Stimulated activated CD4-positive, alpha-beta T cell treated with anti-CD3 and anti-CD28 coated beads, Interleukin-2, amount 100 ng/mL, for 4 hours (primary cell): Measurements from ENCODE around the gene LIME1.

Experiments used
- DNase-seq: peaks from one replicate; pipeline ENCODE4 v3.0.0-alpha.2; 2020; ENCODE audit warnings: low read depth

LIME1 gene, protein sequence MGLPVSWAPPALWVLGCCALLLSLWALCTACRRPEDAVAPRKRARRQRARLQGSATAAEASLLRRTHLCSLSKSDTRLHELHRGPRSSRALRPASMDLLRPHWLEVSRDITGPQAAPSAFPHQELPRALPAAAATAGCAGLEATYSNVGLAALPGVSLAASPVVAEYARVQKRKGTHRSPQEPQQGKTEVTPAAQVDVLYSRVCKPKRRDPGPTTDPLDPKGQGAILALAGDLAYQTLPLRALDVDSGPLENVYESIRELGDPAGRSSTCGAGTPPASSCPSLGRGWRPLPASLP

DNA sequence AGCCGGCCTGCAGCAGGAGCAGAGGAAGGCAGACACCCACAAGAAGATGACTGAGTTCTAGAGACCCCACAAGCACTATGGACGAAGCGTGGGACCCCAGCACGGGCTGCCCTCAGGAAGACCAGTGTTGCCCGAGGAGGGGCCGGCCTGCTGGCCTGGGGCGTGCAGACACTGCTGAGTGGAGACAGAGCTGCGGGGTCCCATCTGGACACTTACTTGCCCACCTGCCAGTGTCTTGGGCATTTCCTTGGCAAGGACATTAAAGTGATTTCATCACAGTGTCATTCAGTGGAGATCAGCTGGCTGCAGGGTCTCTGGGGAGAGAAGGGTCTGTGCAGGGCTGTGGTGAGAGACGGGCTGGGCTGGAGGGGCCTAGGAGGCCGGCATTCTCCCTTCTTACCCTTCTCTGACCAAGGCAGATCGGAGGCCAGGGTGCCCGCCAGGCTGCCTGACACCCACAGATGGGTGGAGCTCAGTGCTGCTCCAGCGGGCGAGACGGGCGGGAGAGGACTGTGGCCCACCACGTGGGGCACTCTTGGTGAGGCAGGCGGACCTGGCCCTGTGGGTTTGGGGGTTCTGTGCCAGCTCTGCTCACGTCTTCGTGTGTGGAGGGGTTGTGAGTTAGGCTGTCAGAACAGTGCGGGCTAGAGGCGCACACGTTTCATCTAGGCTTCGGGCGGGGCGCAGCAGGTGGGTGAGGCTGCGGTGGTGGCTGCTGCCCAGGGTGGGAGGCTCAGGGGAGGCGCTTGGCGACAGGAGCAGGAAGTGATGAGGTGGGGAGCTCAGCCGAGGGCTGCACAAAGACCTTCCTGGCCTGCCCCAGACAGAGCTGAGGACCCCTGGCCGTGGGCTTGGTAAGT is at the start of gene LIME1:
LIME1 (plus strand) TSS at position 806 of the 860 bp plus-strand sequence. CDS start 886 bp downstream, outside the sequence.
- peak; percentile 64 for DNase-seq

DNA sequence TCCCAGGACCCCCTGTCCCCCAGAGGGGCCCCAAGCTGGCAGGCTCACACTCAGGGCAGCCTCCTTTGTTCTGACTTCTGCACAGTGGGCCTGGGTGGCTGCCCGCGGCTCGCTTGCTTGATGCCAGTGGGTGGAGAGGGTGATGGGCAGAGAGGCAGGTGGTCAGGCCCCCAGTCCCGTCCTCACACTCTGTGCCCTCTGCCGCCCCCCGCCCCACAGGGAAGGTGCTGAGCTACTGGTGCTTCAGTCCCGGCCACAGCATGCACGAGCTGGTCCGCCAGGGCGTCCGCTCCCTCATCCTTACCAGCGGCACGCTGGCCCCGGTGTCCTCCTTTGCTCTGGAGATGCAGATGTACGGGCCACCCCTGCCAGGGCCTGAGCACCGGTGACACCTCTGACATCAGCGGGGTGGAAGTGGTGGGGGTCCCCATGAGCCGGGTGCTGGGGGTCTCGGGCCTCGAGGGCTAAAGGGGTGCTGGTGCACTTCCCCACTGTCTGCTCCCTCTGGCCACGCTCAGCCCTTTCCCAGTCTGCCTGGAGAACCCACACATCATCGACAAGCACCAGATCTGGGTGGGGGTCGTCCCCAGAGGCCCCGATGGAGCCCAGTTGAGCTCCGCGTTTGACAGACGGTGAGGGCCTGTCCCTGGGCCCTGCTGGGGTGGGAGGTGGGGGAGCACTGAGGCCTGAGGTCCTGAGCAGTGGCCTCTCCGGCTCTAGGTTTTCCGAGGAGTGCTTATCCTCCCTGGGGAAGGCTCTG is 48.9 kb upstream of the LIME1 start:
- no peak for DNase-seq

DNA sequence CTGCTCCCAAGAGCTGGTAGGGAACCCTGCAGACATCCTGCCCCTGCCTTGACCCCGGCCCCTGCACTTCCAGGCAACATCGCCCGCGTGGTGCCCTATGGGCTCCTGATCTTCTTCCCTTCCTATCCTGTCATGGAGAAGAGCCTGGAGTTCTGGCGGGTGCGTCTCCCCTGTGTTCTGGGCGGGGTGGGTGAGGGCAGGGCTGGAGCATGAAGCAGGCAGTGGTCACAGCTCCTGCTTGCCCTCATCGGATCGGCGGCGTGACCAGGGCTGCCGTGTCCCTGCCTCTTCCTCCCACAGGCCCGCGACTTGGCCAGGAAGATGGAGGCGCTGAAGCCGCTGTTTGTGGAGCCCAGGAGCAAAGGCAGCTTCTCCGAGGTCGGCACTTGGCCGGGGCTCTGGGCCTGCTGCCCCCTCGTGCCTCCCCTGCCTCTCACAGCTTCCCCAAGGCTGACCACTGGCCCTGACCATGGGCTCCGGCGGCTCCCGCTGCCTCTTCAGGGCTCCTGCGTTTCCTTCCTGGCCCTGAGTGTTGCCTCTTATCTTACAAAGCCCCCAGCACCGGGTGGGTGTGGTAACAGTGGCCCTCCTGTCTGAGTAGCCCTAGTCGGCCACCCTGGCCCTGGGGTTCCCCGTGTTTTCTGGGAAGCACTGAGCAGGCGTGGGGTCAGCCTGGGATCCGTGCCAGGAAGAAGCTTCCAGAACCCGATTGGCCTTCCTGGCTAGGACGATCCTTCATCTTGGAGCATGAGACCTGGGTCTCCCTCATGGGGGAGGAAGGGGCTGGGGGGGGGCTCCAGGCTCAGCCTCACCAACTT is 48.0 kb upstream of the LIME1 start:
- DNase-seq: no peak

DNA sequence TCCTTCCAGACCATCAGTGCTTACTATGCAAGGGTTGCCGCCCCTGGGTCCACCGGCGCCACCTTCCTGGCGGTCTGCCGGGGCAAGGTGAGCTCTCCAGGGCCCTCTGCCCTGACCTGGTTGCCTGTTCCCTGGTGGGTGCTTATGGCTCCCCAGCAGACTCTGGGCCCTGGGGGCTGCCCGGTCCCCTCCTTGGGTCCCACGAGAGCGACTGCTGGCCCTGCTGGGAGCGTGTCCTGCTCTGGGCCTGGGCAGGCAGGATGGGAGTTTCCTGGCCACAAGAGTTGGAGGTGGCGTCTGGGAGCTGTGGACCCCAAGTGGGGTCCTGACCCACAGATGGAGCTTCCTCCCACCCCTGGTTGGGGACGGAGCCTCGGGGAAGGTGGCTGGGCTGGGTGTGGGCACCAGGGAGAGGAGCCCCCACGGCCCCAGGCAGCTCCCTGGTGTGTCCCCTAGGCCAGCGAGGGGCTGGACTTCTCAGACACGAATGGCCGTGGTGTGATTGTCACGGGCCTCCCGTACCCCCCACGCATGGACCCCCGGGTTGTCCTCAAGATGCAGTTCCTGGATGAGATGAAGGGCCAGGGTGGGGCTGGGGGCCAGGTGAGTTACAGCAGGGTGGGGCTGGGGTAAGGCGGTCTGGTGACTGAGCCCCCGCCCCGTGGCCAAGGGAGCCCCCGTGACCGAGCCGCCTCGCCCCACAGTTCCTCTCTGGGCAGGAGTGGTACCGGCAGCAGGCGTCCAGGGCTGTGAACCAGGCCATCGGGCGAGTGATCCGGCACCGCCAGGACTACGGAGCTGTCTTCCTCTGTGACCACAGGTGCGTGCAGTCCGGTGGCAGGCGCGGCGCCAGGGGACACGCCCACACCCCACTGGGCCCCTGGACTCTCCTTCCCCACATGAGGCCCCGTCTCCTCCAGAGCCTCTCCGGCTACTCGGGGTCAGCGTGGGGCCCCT is 47.1 kb upstream of the LIME1 start:
- DNase-seq: no peak

DNA sequence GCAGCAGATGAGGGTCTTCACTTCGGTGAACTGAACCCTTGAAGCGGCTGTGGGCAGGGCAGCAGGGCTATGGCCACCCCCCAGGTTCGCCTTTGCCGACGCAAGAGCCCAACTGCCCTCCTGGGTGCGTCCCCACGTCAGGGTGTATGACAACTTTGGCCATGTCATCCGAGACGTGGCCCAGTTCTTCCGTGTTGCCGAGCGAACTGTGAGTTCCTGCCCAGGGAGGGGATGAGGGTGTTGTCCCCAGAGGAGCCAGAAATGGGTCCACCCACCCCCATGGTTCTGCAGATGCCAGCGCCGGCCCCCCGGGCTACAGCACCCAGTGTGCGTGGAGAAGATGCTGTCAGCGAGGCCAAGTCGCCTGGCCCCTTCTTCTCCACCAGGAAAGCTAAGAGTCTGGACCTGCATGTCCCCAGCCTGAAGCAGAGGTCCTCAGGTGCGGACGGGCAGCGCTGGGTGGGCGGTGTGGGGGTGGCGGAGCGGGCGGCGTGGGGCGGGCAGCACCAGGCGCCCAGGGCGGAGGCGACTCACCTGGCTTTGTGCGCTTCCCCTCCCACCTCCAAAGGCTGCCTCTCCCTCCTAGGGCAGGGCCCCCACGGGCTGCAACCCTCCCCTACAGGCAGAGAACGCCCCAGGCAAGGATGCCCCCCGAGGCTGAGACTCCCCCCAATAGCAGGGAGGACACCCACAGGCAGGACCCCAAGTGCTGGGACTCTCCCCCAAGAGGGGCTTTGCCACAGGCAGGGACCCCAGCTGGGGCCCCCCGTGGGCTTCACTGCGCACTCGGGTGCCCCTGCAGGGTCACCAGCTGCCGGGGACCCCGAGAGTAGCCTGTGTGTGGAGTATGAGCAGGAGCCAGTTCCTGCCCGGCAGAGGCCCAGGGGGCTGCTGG is 46.2 kb upstream of the LIME1 start:
- DNase-seq: no peak

DNA sequence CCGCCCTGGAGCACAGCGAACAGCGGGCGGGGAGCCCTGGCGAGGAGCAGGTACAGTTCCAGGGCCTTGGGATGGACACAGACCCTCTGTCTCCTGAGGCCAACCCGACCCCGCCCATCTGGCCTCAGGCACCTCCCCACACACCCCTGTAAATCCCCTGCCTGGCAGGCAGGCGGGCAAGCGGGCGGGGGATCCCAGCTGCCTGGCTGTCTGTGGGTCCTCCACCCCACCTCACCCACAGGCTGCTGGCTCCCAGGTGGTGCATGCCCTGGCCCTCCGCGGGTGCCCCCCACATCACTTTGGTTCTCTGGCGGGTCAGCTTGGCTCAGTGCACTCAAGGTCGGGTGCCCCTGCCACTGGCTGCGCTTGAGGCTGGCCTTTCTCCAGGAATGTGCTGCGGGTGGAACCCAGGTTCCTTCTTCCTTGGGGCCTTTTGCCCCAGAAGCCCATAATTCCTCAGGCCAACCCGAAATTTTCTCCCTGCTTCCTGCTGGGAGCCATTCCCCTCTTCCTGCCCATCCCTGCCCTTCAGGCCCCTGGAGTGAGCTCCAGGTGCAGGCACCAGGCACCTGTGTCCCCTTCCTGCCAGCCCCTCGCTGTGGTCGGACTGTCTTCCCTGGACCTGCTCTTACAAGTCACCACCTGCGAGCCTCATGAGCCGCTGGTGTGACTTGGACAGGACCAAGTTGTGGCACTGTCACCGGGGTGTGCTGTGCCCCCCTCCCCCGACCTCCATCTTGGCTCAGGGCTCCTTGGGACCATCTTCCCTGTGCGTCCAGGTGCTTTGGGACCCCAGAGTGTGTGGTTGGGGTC is 45.4 kb upstream of the LIME1 start:
- DNase-seq: no peak

DNA sequence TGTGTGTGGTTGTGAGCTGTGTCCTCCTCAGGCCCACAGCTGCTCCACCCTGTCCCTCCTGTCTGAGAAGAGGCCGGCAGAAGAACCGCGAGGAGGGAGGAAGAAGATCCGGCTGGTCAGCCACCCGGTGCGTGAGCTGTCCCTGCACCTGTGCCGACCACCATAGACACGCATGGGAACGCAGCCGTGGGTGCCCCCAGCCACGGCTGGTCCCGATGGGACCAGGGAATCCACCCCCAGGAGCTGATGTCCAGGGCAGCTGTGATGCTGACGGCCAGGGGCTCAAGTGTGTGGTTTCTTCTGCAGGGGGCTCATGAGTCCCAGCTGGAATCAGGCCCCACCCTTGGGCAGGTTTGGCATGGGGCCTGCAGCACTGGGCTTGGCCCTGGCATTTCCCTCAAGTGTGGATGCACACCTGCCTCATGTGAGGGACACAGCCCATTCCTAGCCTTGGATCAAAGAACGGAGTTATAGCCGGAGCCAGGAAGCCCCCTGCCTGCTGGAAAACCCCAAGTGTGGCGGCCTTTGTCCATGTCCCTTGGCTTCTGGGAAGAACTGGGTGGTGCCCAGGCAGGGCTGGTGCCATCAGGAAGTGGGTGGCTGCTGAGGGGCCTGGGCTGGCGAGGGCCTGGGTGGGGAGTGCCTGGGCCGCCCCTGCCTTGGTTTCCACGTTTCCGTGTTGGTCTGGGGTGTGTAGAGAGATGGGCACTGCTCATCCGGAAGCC is 44.6 kb upstream of the LIME1 start:
- no peak for DNase-seq

DNA sequence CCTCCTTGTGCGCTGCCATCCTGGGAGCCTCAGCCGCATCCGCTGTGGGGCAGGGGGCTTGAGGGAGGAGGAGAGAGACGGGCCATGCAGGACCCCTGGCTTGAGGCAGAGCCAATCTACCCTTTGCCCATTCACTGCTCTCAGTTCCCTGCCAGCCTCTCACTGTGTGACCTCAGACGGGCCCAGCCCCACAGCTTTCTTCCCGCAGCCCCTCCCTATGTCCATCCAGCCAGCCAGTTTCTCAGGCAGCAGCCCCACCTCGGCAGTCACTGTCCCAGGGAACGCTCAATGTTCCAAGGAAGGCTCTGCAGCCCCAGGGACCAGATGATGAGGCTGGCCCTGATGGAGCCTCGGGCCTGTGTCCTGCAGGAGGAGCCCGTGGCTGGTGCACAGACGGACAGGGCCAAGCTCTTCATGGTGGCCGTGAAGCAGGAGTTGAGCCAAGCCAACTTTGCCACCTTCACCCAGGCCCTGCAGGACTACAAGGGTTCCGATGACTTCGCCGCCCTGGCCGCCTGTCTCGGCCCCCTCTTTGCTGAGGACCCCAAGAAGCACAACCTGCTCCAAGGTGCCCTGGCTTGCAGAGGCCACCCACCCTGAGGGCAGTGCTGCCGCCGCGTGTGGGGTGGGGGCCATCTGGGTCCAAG is 43.9 kb upstream of the LIME1 start:
- no peak for DNase-seq

DNA sequence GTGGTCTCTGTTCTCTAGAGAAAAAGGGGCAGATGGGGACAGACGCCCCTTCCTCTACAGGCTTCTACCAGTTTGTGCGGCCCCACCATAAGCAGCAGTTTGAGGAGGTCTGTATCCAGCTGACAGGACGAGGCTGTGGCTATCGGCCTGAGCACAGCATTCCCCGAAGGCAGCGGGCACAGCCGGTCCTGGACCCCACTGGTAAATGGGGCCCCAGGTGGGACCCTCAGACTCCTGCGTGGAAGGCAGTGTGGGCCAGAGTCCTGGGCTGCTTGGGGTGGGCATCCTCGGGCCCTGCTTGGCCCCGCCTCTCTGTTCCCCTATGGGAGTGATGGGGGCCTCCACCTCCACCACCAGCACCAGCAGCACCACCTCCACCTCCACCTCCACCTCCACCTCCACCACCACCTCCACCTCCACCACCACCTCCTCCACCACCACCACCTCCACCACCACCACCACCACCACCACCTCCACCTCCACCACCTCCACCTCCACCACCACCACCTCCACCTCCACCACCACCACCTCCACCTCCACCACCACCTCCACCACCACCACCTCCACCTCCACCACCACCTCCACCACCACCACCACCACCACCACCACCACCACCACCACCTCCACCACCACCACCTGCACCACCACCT is 43.3 kb upstream of the LIME1 start:
- no peak for DNase-seq

DNA sequence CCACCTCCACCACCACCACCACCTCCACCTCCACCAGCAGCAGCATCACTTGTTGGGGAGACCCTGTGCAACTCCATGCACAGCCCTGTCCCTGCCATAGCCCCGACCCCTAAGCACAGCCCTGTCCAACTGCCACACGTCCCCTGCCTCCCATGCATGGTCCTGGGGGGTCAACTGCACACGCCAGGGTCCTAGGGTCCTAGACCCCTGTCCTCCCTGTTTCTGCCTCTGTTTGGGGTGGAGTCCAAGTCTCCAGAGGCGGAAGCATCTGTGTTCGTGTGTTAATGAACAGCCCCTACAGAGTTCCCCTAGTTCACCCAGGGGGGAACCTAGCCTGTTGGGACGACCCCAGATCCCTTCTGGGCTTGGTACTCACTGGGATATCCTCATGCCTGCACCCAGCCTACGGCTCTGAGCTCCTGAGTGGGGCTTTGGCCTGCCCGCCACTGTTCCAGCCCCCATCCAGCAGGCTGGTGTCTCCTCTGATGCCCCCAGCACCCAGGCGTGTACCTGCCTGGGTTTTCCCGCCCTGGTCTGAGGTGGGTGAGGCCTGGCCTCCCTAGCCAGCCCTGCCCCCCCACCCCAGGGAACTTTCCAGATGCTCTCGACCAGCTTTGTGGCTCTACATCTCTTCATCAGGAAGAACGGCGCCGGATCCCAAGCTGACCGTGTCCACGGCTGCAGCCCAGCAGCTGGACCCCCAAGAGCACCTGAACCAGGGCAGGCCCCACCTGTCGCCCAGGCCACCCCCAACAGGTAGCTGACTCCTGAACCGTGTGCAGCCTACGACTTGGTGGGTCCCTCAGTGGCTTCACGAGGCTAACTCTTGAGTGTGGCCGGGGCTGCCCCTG is 42.5 kb upstream of the LIME1 start:
- no peak for DNase-seq

DNA sequence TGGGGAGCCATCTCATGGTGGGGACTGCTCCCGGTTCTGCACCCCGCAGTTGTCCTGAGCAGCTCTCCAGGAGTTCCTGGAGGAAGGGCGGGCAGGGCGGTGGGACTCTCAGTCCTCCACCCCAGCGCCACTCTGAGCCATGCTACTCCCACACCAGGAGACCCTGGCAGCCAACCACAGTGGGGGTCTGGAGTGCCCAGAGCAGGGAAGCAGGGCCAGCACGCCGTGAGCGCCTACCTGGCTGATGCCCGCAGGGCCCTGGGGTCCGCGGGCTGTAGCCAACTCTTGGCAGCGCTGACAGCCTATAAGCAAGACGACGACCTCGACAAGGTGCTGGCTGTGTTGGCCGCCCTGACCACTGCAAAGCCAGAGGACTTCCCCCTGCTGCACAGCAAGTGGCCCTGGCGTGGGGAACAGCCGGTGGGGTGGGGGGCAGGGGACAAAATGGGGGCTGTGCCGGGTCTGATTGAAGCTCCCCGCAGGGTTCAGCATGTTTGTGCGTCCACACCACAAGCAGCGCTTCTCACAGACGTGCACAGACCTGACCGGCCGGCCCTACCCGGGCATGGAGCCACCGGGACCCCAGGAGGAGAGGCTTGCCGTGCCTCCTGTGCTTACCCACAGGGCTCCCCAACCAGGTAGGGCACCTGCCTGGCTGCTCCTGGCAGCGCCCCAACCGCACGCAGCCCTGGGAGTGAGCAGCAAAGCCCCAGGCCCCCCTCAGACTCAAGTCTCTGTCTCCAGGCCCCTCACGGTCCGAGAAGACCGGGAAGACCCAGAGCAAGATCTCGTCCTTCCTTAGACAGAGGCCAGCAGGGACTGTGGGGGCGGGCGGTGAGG is 41.7 kb upstream of the LIME1 start:
- DNase-seq: no peak

DNA sequence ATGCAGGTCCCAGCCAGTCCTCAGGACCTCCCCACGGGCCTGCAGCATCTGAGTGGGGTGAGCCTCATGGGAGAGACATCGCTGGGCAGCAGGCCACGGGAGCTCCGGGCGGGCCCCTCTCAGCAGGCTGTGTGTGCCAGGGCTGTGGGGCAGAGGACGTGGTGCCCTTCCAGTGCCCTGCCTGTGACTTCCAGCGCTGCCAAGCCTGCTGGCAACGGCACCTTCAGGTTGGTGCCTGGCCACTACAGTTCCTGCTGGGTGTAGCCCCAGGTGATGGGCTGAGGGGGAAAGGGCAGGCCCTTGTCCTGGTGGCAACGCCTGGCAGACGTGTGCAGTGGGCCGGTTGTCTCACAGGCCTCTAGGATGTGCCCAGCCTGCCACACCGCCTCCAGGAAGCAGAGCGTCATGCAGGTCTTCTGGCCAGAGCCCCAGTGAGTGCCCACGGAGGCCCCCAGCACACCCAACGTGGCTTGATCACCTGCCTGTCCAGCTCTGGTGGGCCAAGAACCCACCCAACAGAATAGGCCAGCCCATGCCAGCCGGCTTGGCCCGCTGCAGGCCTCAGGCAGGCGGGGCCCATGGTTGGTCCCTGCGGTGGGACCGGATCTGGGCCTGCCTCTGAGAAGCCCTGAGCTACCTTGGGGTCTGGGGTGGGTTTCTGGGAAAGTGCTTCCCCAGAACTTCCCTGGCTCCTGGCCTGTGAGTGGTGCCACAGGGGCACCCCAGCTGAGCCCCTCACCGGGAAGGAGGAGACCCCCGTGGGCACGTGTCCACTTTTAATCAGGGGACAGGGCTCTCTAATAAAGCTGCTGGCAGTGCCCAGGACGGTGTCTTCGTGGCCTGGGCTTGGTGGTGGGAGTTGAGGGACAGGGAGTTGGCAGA is 40.8 kb upstream of the LIME1 start:
- no peak for DNase-seq

DNA sequence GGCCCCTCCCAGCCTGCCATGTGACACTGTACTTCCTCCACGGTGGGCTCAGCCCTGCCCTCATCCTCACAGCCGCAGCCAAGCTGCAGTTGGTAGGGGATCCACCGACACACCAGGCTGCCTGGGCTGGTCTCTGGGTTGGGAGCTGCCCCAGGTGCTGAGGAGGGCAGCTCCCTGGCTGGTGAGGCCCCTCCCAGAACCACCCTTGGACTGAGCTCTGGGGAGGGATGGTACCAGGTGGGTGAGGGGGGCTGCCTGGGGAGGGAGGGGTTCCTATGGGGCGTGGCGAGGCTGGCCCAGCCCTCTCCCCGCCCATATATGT is 40.2 kb upstream of the LIME1 start:
- DNase-seq: no peak
